Measurements from ENCODE around the gene HBZ. TPM values are rescaled to one million over a fixed set of nuclear protein-coding genes. Genes with fewer than 3 reads are reported as not detected.

Gene HBZ
- total and polyA plus RNA-seq, 8 donors: 0.35 TPM; not detected in 7

GRCh38 chr16:106623-107324, 45.7 kb upstream of the HBZ start:
- H3K9me3 ChIP-seq: no peaks in the 10 kb centered on the region
- peaks cover 0 to 20% (median 5%) of the 10 kb centered on the region in 3 donors for H3K36me3 ChIP-seq
- FAIRE-seq: no peak
- peak; percentile 66 to 78 (median 73) for TF ChIP-seq CTCF (IDR thresholded peaks at IDR 0.05)
- H3K4me3 ChIP-seq: no peak overlapping the region
- H3K4me1 ChIP-seq: no peaks in the 10 kb centered on the region
- intact Hi-C loops (cut with DNase I): loop anchor here in 1 of 3 donors (5.0 kb wide), 1 partner anchor 256 kb away; no protein-coding TSS in a partner anchor
- DNase-seq: peak in 3 of 6 donors; percentile 45 to 64 (median 57)
- no peaks in the 10 kb centered on the region for H3K27me3 ChIP-seq
- no peak overlapping the region for H3K27ac ChIP-seq
- peak; percentile 68 to 88 (median 85) for ATAC-seq
- 24 to 25% methylated on average over 6 of the region's 6 CpGs for WGBS, 2 donors

- FAIRE-seq: no peak
- TF ChIP-seq CTCF (IDR thresholded peaks at IDR 0.05): no peak
- no peak for DNase-seq
- H3K4me3 ChIP-seq: no peak overlapping the region
- intact Hi-C loops (cut with DNase I): no loop called here
- no peak for ATAC-seq
- peaks cover 0 to 33% (median 5%) of the 10 kb centered on the region in 3 donors for H3K36me3 ChIP-seq
- WGBS, 2 donors: 90 to 95% methylated on average over 21 of the region's 21 CpGs
- H3K27ac ChIP-seq: no peak overlapping the region
- H3K4me1 ChIP-seq: no peaks in the 10 kb centered on the region
- no peaks in the 10 kb centered on the region for H3K9me3 ChIP-seq
- no peaks in the 10 kb centered on the region for H3K27me3 ChIP-seq
Measured at GRCh38 chr16:112153-112840, 40.1 kb upstream of the HBZ start.

DNA sequence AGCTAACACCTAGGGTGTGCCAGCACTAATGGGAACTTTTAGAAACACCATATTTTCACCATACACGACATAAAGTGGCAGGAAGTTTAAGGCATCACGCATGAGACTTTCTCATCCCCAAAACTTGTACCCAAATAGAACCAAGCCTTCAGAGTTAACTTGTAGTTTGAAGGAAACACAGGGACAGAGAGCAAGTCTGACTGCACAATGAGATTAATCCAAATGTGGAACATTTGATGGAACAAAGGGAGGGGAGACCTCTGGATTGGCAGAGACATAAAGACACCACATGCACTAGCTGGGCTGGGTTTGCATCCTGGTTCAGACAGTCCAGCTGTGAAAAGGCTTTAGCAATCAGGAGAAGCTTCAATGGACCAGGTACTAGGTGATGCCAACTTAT, 38.1 kb upstream of the HBZ start:
- Histone ChIP-seq H3K4me1 (no peaks in the 10 kb centered on the region), H3K27ac (no peak overlapping the region), H3K27me3 (no peaks in the 10 kb centered on the region), H3K4me3 (no peak overlapping the region), H3K9me3 (no peaks in the 10 kb centered on the region), H3K36me3 (peaks cover 0 to 29% (median 5%) of the 10 kb centered on the region in 3 donors)
- DNase-seq: no peak
- TF ChIP-seq CTCF (IDR thresholded peaks at IDR 0.05): no peak
- 80 to 85% methylated on average over 2 of the region's 2 CpGs for whole genome bisulfite sequencing, 2 donors
- ATAC-seq: no peak
- intact Hi-C loops (cut with DNase I): no loop called here
- FAIRE-seq: no peak

DNA sequence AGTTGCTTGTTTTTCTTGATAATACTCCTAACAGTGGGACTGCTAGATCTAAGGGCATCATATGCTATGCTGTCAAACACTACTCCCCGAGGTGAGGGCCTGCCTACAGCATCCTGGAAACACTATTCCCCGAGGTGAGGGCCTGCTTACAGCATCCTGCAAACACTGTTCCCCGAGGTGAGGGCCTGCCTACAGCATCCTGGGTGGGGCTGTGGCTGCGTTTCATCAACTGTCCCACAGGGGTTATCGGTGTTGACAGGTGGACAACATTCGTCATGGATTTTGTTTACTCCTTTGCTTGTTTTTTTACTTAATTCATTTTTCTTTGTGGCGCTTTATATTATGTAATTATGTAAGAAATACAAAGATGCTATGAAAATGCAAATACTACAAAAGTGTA, 36.4 kb upstream of the HBZ start:
- WGBS, 2 donors: 70 to 81% methylated on average over 7 of the region's 7 CpGs
- Histone ChIP-seq H3K27me3 (no peaks in the 10 kb centered on the region), H3K4me3 (no peak overlapping the region), H3K4me1 (no peaks in the 10 kb centered on the region), H3K36me3 (peaks cover 0 to 18% (median 0%) of the 10 kb centered on the region in 3 donors), H3K27ac (no peak overlapping the region), H3K9me3 (no peaks in the 10 kb centered on the region)
- ATAC-seq: no peak
- no peak for FAIRE-seq
- intact Hi-C loops (cut with DNase I): no loop called here
- no peak for DNase-seq
- TF ChIP-seq CTCF (IDR thresholded peaks at IDR 0.05): no peak
